NB4 (cell line): ENCODE measurements around the gene USP9X.
"Not testable (repeated sequence)": the region's sequence is repeated elsewhere in the genome, so short reads cannot be mapped to it uniquely, and the experiment has no call there.

Source experiments
- DNase-seq: peaks from one replicate; pipeline ENCODE4 v3.0.0; 2010; ENCODE audit warnings: low read depth
- H3K4me3 ChIP-seq: one replicate; pipeline ENCODE4 v1.5.1; 2011; ENCODE audit warnings: mild to moderate bottlenecking, low read depth, low read length, moderate library complexity
- MAX ChIP-seq: IDR thresholded peaks from 2 replicates; pipeline ENCODE4 v1.6.1; 2011; ENCODE audit warnings: low read depth, low read length
- MYC ChIP-seq: IDR thresholded peaks from 2 replicates; pipeline ENCODE4 v1.6.1; 2011; ENCODE audit warnings: low read depth, low read length
- POLR2A ChIP-seq: IDR thresholded peaks from 2 replicates; pipeline ENCODE4 v1.6.1; 2011; ENCODE audit warnings: mild to moderate bottlenecking; ENCODE audit not compliant: insufficient read length; ENCODE audit errors: extremely low read depth
- TF ChIP-seq, protein P1 (sequence below): IDR thresholded peaks from one replicate; pipeline ENCODE4 v1.5.1; 2012; ENCODE audit warnings: low read depth, low read length

USP9X gene

DNA sequence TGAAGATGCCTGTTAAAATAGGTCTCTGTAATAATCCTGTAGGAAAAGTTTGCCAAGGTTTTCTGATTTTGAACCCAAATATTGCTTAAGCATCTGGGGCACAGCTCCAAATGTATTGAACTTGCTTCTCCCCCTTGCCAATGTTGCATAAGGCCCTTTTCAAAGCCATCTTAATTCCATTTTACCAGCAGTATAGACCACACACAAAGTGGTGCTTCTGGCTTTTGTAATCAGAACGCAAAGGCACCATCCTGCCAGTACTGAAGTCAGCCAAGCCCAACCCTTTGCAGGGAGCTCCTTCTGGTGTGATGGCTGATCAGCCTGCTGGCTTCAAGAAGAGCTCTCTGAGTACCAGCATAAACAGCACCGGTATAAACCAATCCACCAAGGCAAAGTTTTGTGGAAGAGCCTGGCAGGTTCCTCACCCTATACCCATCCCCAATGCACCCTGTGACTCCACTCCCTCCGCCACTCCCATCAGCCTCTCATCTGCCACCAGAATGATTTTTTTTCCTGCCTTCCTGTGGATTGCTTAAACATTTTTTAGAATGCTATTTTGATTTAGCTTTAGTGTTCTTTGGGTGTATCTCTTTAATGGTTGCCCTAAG is 39.2 kb upstream of the USP9X start:
- TF ChIP-seq MAX (no peak), MYC (no peak), POLR2A (no peak)
- TF ChIP-seq, protein P1, sequence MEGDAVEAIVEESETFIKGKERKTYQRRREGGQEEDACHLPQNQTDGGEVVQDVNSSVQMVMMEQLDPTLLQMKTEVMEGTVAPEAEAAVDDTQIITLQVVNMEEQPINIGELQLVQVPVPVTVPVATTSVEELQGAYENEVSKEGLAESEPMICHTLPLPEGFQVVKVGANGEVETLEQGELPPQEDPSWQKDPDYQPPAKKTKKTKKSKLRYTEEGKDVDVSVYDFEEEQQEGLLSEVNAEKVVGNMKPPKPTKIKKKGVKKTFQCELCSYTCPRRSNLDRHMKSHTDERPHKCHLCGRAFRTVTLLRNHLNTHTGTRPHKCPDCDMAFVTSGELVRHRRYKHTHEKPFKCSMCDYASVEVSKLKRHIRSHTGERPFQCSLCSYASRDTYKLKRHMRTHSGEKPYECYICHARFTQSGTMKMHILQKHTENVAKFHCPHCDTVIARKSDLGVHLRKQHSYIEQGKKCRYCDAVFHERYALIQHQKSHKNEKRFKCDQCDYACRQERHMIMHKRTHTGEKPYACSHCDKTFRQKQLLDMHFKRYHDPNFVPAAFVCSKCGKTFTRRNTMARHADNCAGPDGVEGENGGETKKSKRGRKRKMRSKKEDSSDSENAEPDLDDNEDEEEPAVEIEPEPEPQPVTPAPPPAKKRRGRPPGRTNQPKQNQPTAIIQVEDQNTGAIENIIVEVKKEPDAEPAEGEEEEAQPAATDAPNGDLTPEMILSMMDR = no peak
- no peak overlapping the region for H3K4me3 ChIP-seq
- no peak for DNase-seq

DNA sequence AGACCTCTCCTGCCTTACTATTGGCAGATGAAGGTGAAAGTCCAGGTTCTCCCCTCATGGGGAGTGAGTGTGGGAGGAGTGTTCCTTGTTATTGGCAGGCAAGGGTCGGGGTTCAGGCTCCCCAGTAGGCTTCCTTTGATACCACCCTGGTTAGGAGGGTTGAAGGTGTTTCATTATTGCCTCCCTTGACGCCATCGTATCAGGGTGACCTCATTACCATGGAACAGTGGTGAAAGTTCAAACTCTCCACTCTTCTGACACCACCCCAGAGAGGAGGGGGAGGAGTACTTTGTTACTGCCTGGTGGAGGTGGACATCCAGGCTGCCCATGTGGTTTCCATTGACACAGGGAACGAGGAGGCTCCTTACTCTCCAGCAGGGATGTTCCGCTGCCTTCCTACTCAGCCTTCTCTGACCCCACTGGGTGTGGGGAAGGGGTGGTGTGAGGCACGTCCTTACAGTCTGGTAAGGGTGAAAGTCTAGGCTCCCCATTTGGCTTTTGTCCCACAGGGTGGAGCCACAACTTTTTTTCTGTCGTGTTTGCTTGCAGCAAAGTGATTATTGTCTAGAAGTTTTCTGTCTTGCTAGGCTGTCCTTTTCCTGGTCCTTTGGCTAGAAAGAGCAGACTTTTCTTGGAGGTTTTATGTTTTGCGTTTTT is 37.2 kb upstream of the USP9X start:
- no peak overlapping the region for H3K4me3 ChIP-seq
- TF ChIP-seq, protein P1 = no peak
- no peak for TF ChIP-seq MYC
- TF ChIP-seq POLR2A = no peak
- TF ChIP-seq MAX = no peak
- no peak for DNase-seq

- no peak overlapping the region for H3K4me3 ChIP-seq
- TF ChIP-seq MYC (no peak), POLR2A (no peak), MAX (no peak)
- TF ChIP-seq, protein P1 = no peak
- DNase-seq = no peak
Measured at GRCh38 chrX:41050359-41050758, 34.9 kb upstream of the USP9X start.

GRCh38 chrX:41051288-41051687 is 34.0 kb upstream of the USP9X start:
- TF ChIP-seq POLR2A = no peak
- TF ChIP-seq, protein P1 = no peak
- no peak for TF ChIP-seq MAX
- no peak for TF ChIP-seq MYC
- no peak overlapping the region for H3K4me3 ChIP-seq
- DNase-seq = no peak

DNA sequence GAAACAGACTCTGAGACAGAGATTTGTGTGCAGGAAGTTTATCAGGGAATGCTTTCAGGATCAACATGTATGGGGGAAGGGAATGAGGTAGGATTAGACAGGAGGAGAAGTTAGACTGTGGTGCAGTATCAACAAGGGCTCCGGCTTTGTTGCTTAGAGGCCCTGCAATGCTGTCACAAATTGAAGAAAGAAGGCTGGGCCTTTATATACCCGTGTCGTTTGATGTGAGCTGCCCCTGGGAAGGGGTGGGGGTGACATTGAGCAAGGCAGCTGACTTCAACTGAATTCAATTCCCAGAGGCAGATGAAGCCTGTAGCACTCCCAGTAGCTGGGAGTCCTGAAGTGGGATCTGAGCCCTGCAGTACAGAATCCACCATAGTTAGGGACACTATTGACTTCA is 29.5 kb upstream of the USP9X start:
- no peak for DNase-seq
- H3K4me3 ChIP-seq = no peak overlapping the region
- TF ChIP-seq, protein P1 = no peak
- TF ChIP-seq POLR2A (no peak), MYC (no peak)

GRCh38 chrX:41063276-41063675 is 22.0 kb upstream of the USP9X start:
- DNase-seq, H3K4me3 ChIP-seq: not testable (repeated sequence)
